ENCODE results near the gene FREM2. TPM values are rescaled to one million over a fixed set of nuclear protein-coding genes. Genes with fewer than 3 reads are reported as not detected.

Gene FREM2
- total and polyA plus RNA-seq, 2 experiments from 2014 or later: 2.3 to 17.8 TPM

- WGBS (ENCODE audit: low lambda C conversion rate, missing lambda C conversion rate): 72% methylated on average over 8 of the region's 8 CpGs
- Histone ChIP-seq H4K20me1 (ENCODE audit: insufficient read depth, poor library complexity, severe bottlenecking) (no peaks in the 10 kb centered on the region), H3K4me1 (ENCODE audit: insufficient read depth) (no peaks in the 10 kb centered on the region), H3K27ac (no peak overlapping the region), H3K4me2 (no peak overlapping the region), H2AFZ (no peak overlapping the region), H3K36me3 (replicated peaks; ENCODE audit: insufficient read depth, low read depth) (no peaks in the 10 kb centered on the region), H3K9me2 (replicated peaks; ENCODE audit: insufficient read depth) (no peaks in the 10 kb centered on the region), H3K79me2 (no peaks in the 10 kb centered on the region), H3K9me3 (ENCODE audit: low read depth) (no peaks in the 10 kb centered on the region), H3K27me3 (no peaks in the 10 kb centered on the region), H3K4me3 (no peak overlapping the region)
- DNase-seq (ENCODE audit: low spot score): no peak
- TF ChIP-seq EZH2phosphoT487 (IDR thresholded peaks at IDR 0.05; ENCODE audit: low read depth, severe bottlenecking, unreplicated experiment) (no peak), CTCF (IDR thresholded peaks at IDR 0.05; ENCODE audit: poor library complexity) (no peak), EZH2 (IDR thresholded peaks at IDR 0.05; ENCODE audit: borderline replicate concordance) (no peak)
Observed at GRCh38 chr13:38830442-38831045, 143.7 kb downstream of the FREM2 start.

- H2AFZ ChIP-seq: no peak overlapping the region
- TF ChIP-seq EZH2phosphoT487 (IDR thresholded peaks at IDR 0.05; ENCODE audit: low read depth, severe bottlenecking, unreplicated experiment) (no peak), CTCF (IDR thresholded peaks at IDR 0.05; ENCODE audit: poor library complexity) (no peak), EZH2 (IDR thresholded peaks at IDR 0.05; ENCODE audit: borderline replicate concordance) (no peak)
- H3K27me3 ChIP-seq: no peaks in the 10 kb centered on the region
- no peak overlapping the region for H3K27ac ChIP-seq
- no peak for DNase-seq (ENCODE audit: low spot score)
- H3K4me1 ChIP-seq (ENCODE audit: insufficient read depth): no peaks in the 10 kb centered on the region
- H3K4me3 ChIP-seq: no peak overlapping the region
- no peak overlapping the region for H3K4me2 ChIP-seq
- WGBS (ENCODE audit: low lambda C conversion rate, missing lambda C conversion rate): 95% methylated on average over 1 of the region's 1 CpG
- no peaks in the 10 kb centered on the region for H3K9me3 ChIP-seq (ENCODE audit: low read depth)
- no peaks in the 10 kb centered on the region for H3K36me3 ChIP-seq (replicated peaks; ENCODE audit: insufficient read depth, low read depth)
- H4K20me1 ChIP-seq (ENCODE audit: insufficient read depth, poor library complexity, severe bottlenecking): no peaks in the 10 kb centered on the region
- no peaks in the 10 kb centered on the region for H3K79me2 ChIP-seq
- no peaks in the 10 kb centered on the region for H3K9me2 ChIP-seq (replicated peaks; ENCODE audit: insufficient read depth)
Observed at GRCh38 chr13:38844581-38844980, 157.7 kb downstream of the FREM2 start.

DNA sequence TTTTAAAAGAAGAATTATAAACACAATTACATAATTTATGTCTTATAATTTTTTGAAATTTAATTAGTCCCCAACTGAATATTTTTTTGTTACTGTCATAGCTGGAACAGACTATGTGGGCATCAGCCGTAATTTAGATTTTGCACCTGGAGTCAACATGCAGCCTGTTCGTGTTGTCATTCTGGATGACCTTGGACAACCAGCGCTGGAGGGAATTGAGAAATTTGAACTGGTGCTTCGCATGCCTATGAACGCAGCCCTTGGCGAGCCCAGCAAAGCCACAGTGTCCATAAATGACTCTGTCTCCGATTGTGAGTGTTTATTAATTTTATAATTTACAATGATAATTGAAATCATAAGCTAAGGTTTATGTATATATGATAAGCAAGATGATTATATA is 161.5 kb downstream of the FREM2 start:
- no peaks in the 10 kb centered on the region for H3K4me1 ChIP-seq (ENCODE audit: insufficient read depth)
- no peaks in the 10 kb centered on the region for H3K9me3 ChIP-seq (ENCODE audit: low read depth)
- DNase-seq (ENCODE audit: low spot score): no peak
- no peak overlapping the region for H3K4me2 ChIP-seq
- H3K36me3 ChIP-seq (replicated peaks; ENCODE audit: insufficient read depth, low read depth): no peaks in the 10 kb centered on the region
- H3K27me3 ChIP-seq: no peaks in the 10 kb centered on the region
- WGBS (ENCODE audit: low lambda C conversion rate, missing lambda C conversion rate): 99% methylated on average over 7 of the region's 7 CpGs
- no peak overlapping the region for H3K27ac ChIP-seq
- H3K79me2 ChIP-seq: no peaks in the 10 kb centered on the region
- no peak overlapping the region for H2AFZ ChIP-seq
- no peak overlapping the region for H3K4me3 ChIP-seq
- TF ChIP-seq EZH2 (IDR thresholded peaks at IDR 0.05; ENCODE audit: borderline replicate concordance): no peak
- no peak for TF ChIP-seq CTCF (IDR thresholded peaks at IDR 0.05; ENCODE audit: poor library complexity)
- TF ChIP-seq EZH2phosphoT487 (IDR thresholded peaks at IDR 0.05; ENCODE audit: low read depth, severe bottlenecking, unreplicated experiment): no peak
- no peaks in the 10 kb centered on the region for H3K9me2 ChIP-seq (replicated peaks; ENCODE audit: insufficient read depth)
- no peaks in the 10 kb centered on the region for H4K20me1 ChIP-seq (ENCODE audit: insufficient read depth, poor library complexity, severe bottlenecking)

Measured in hepatocyte (in vitro differentiated cells).